SK-N-SH (cell line): ENCODE data around the gene CDH16.

Experiments used
- CTCF ChIP-seq: fragments of 200-600 bp; sonication (generic); IDR thresholded peaks from 2 replicates; pipeline ENCODE4 v1.6.1; 2017; ENCODE audit warnings: antibody characterized with exemption, mild to moderate bottlenecking, moderate library complexity
- FOSL2 ChIP-seq: IDR thresholded peaks from 2 replicates; pipeline ENCODE4 v1.4.0; 2012; ENCODE audit warnings: low read depth, mild to moderate bottlenecking, moderate library complexity, borderline replicate concordance
- GABPA ChIP-seq: IDR thresholded peaks from 2 replicates; pipeline ENCODE4 v1.4.0; 2012; ENCODE audit warnings: low read depth, mild to moderate bottlenecking
- GATA2 ChIP-seq: sonication (generic); formaldehyde crosslinking; IDR thresholded peaks from 2 replicates; pipeline ENCODE4 v1.5.0; 2020; ENCODE audit warnings: mild to moderate bottlenecking, missing genetic modification reagents
- MAX ChIP-seq: IDR thresholded peaks from 2 replicates; pipeline ENCODE4 v1.4.0; 2012; ENCODE audit warnings: low read depth
- POLR2AphosphoS5 ChIP-seq: IDR thresholded peaks from 2 replicates; pipeline ENCODE4 v1.6.1; 2012; ENCODE audit warnings: low read depth, low read length
- RAD21 ChIP-seq: IDR thresholded peaks from 2 replicates; pipeline ENCODE4 v1.6.1; 2012; ENCODE audit warnings: mild to moderate bottlenecking, low read length
- REST ChIP-seq: IDR thresholded peaks from 2 replicates; pipeline ENCODE4 v1.6.1; 2012; ENCODE audit warnings: mild to moderate bottlenecking, low read depth, low read length, moderate library complexity
- SIN3A ChIP-seq: IDR thresholded peaks from 2 replicates; pipeline ENCODE4 v1.6.1; 2012; ENCODE audit warnings: low read depth, mild to moderate bottlenecking, low read length, moderate library complexity, borderline replicate concordance
- TAF1 ChIP-seq: IDR thresholded peaks from 2 replicates; pipeline ENCODE4 v1.6.1; 2012; ENCODE audit warnings: low read depth, mild to moderate bottlenecking, low read length, moderate library complexity, borderline replicate concordance
- TCF12 ChIP-seq: IDR thresholded peaks from 2 replicates; pipeline ENCODE4 v1.4.0; 2012
- TEAD4 ChIP-seq: IDR thresholded peaks from 2 replicates; pipeline ENCODE4 v1.4.0; 2012; ENCODE audit warnings: mild to moderate bottlenecking, borderline replicate concordance; ENCODE audit not compliant: insufficient read depth

GRCh38 chr16:66948134-66948836 is 29.6 kb upstream of the CDH16 start:
- TF ChIP-seq CTCF (no peak), RAD21 (no peak), TCF12 (no peak), TEAD4 (no peak), FOSL2 (no peak), GATA2 (CRISPR knock-in tag) (no peak), SIN3A (no peak), REST (no peak), TAF1 (no peak), MAX (no peak), GABPA (no peak), POLR2AphosphoS5 (no peak)
